RWPE2 (cell line): Measurements from ENCODE around the gene GPR27.
A peak's percentile ranks its signal among the peaks of the same experiment; 100 is the strongest.

ENCODE experiments used
- ATAC-seq: fragments of 200-7000 bp; cut with Tn5 transposase; 3 replicates; pipeline ENCODE4 v1.9.1; 2021; ENCODE audit warnings: low read depth
- DNase-seq: peaks from one replicate; pipeline ENCODE4 v3.0.0-alpha.2; 2020; ENCODE audit warnings: low spot score
- H3K27ac ChIP-seq: fragments of 450-650 bp; 2 replicates; pipeline ENCODE4 v1.5.1; 2017; ENCODE audit warnings: mild to moderate bottlenecking; ENCODE audit not compliant: poor library complexity, severe bottlenecking
- H3K27me3 ChIP-seq: fragments of 250-450 bp; sonication (Bioruptor Pico); 2 replicates; pipeline ENCODE4 v1.5.1; 2021; ENCODE audit warnings: mild to moderate bottlenecking, moderate library complexity; ENCODE audit not compliant: insufficient read depth, poor library complexity, severe bottlenecking
- H3K36me3 ChIP-seq: fragments of 250-450 bp; sonication (Bioruptor Pico); 2 replicates; pipeline ENCODE4 v1.5.1; 2020; ENCODE audit warnings: low read depth, mild to moderate bottlenecking, moderate library complexity
- H3K4me1 ChIP-seq: fragments of 250-450 bp; sonication (Bioruptor Pico); 2 replicates; pipeline ENCODE4 v1.5.1; 2021; ENCODE audit warnings: mild to moderate bottlenecking, moderate library complexity; ENCODE audit not compliant: insufficient read depth, poor library complexity, severe bottlenecking
- H3K4me3 ChIP-seq: fragments of 250-450 bp; sonication (Bioruptor Pico); 2 replicates; pipeline ENCODE4 v1.5.1; 2021; ENCODE audit warnings: mild to moderate bottlenecking, moderate library complexity; ENCODE audit not compliant: severe bottlenecking
- H3K9me3 ChIP-seq: fragments of 250-450 bp; sonication (Bioruptor Pico); 2 replicates; pipeline ENCODE4 v1.5.1; 2021; ENCODE audit warnings: mild to moderate bottlenecking, moderate library complexity; ENCODE audit not compliant: severe bottlenecking
- CTCF ChIP-seq: fragments of 450-650 bp; IDR thresholded peaks from one replicate; pipeline ENCODE4 v1.5.1; 2017; ENCODE audit warnings: mild to moderate bottlenecking, moderate library complexity; ENCODE audit not compliant: poor library complexity, severe bottlenecking

GPR27 gene

GRCh38 chr3:71754610-71755253, 1.1 kb downstream of the GPR27 start:
- peak overlapping the region; percentile 76 for H3K4me3 ChIP-seq
- ATAC-seq = no peak

GRCh38 chr3:71758091-71758490, 4.4 kb downstream of the GPR27 start:
- no peak overlapping the region for H3K4me3 ChIP-seq
- peaks cover 10% of the 10 kb centered on the region for H3K27me3 ChIP-seq
- no peaks in the 10 kb centered on the region for H3K9me3 ChIP-seq
- TF ChIP-seq CTCF = no peak
- H3K36me3 ChIP-seq = no peaks in the 10 kb centered on the region
- H3K27ac ChIP-seq = no peak overlapping the region
- ATAC-seq = no peak
- DNase-seq = no peak
- no peaks in the 10 kb centered on the region for H3K4me1 ChIP-seq

More at GRCh38 chr3:71754610-71755253, 1.1 kb downstream of the GPR27 start:
- Histone ChIP-seq H3K27ac (no peak overlapping the region), H3K9me3 (no peaks in the 10 kb centered on the region), H3K27me3 (peaks cover 10% of the 10 kb centered on the region), H3K4me1 (no peaks in the 10 kb centered on the region), H3K36me3 (no peaks in the 10 kb centered on the region)
- no peak for TF ChIP-seq CTCF
- no peak for DNase-seq

- Histone ChIP-seq H3K27ac (no peak overlapping the region), H3K4me3 (no peak overlapping the region), H3K27me3 (peaks cover 8% of the 10 kb centered on the region), H3K36me3 (no peaks in the 10 kb centered on the region), H3K4me1 (no peaks in the 10 kb centered on the region), H3K9me3 (no peaks in the 10 kb centered on the region)
- no peak for ATAC-seq
- TF ChIP-seq CTCF = no peak
- DNase-seq = no peak
Measured at GRCh38 chr3:71759401-71759800, 5.7 kb downstream of the GPR27 start.

GRCh38 chr3:71760140-71760539, 6.5 kb downstream of the GPR27 start:
- no peak overlapping the region for H3K27ac ChIP-seq
- TF ChIP-seq CTCF = no peak
- ATAC-seq (no peak), DNase-seq (no peak)
- no peaks in the 10 kb centered on the region for H3K36me3 ChIP-seq
- H3K27me3 ChIP-seq = peaks cover 8% of the 10 kb centered on the region
- H3K4me3 ChIP-seq = no peak overlapping the region
- H3K4me1 ChIP-seq = no peaks in the 10 kb centered on the region
- H3K9me3 ChIP-seq = no peaks in the 10 kb centered on the region

GRCh38 chr3:71763426-71763825, 9.8 kb downstream of the GPR27 start:
- TF ChIP-seq CTCF = no peak
- H3K4me1 ChIP-seq = no peaks in the 10 kb centered on the region

More at GRCh38 chr3:71763426-71763825, 9.8 kb downstream of the GPR27 start:
- Histone ChIP-seq H3K9me3 (no peaks in the 10 kb centered on the region), H3K36me3 (no peaks in the 10 kb centered on the region), H3K4me3 (no peak overlapping the region), H3K27me3 (peaks cover 8% of the 10 kb centered on the region), H3K27ac (no peak overlapping the region)
- ATAC-seq (no peak), DNase-seq (no peak)
